Measurements from ENCODE around the gene GULP1.
A peak's percentile ranks its signal among the peaks of the same experiment; 100 is the strongest.

GULP1 gene

GRCh38 chr2:188345831-188346458, 54.3 kb downstream of the GULP1 start:
- no peak for DNase-seq
- TF ChIP-seq GATA1 (IDR thresholded peaks at IDR 0.05; ENCODE audit: low read depth, low read length) = no peak
- TF ChIP-seq POLR2A (IDR thresholded peaks at IDR 0.05; ENCODE audit: low read length) = no peak

DNA sequence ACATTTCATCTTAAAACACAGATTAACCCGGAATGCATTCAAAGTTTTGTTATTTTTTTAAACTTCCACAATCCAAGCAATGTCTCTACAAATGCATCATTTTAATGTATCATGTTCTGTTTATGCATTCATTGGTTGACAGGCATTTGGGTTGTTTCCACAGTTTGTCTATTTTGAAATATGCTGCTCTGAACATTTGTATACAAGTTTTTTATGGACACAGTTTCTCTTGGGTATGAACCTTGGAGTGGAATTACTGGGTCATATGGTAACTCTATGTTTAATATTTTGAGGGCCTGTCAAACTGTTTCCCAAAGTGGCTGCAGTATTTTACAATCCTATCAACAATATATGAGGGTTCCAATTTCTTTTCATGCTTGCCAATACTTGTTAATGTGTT, 57.3 kb downstream of the GULP1 start:
- no peak for DNase-seq
- no peak for TF ChIP-seq POLR2A (IDR thresholded peaks at IDR 0.05; ENCODE audit: low read length)
- TF ChIP-seq GATA1 (IDR thresholded peaks at IDR 0.05; ENCODE audit: low read depth, low read length) = no peak

GRCh38 chr2:188353282-188353681, 61.6 kb downstream of the GULP1 start:
- DNase-seq = no peak
- TF ChIP-seq GATA1 (IDR thresholded peaks at IDR 0.05; ENCODE audit: low read depth, low read length) (no peak), POLR2A (IDR thresholded peaks at IDR 0.05; ENCODE audit: low read length) (no peak)

- TF ChIP-seq POLR2A (IDR thresholded peaks at IDR 0.05; ENCODE audit: low read length) (no peak), GATA1 (IDR thresholded peaks at IDR 0.05; ENCODE audit: low read depth, low read length) (no peak)
- no peak for DNase-seq
These were observed 69.0 kb downstream of the GULP1 start for GRCh38 chr2:188360485-188361263.

- DNase-seq = no peak
- no peak for TF ChIP-seq POLR2A (IDR thresholded peaks at IDR 0.05; ENCODE audit: low read length)
These were observed 72.5 kb downstream of the GULP1 start for GRCh38 chr2:188364033-188364630.

GRCh38 chr2:188365058-188365641, 73.5 kb downstream of the GULP1 start:
- no peak for DNase-seq
- TF ChIP-seq POLR2A (IDR thresholded peaks at IDR 0.05; ENCODE audit: low read length) (no peak), GATA1 (IDR thresholded peaks at IDR 0.05; ENCODE audit: low read depth, low read length) (no peak)

DNA sequence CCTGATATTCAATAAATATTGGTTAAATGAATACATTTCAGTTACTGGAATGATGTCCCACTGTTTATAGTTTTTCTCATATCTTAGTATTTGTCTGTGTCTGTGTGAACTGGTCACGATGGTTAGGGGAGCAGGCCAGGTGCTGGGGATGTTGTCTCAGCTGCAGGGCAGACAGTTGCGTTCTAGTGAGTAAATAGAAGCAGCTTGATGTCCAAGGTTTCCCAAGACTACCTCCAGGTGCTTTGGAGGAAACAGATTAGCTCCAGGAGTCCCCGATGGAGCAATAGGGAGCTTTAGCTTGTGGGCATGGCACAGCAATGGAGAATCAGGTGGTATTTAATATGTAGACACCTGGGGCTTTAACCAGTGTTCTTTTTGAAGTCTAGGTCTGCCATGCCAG, 75.5 kb downstream of the GULP1 start:
- TF ChIP-seq POLR2A (IDR thresholded peaks at IDR 0.05; ENCODE audit: low read length) = no peak
- no peak for TF ChIP-seq GATA1 (IDR thresholded peaks at IDR 0.05; ENCODE audit: low read depth, low read length)

DNA sequence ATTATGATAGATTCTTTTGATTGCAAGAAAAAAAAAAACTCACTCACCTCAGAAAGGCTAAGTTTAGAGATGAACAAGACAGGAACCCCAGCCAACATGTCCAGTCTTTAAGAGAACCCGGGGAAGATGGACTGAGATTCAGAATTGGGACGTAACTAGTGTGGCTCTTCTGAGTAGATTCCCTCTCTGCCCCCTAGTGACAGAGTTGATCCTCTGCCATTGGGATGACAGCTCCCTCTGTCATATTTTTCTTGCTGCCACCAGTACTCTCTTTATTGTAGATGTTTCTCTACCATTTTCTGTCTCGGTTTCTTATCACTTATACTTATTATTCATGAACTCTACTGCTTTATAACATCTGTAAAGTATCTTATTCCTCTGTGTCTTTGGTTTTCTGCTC, 77.7 kb downstream of the GULP1 start:
- peak; percentile 27 to 57 for DNase-seq
- TF ChIP-seq POLR2A (IDR thresholded peaks at IDR 0.05; ENCODE audit: low read length) (no peak), GATA1 (IDR thresholded peaks at IDR 0.05; ENCODE audit: low read depth, low read length) (no peak)

More for the DNA sequence above, 75.5 kb downstream of the GULP1 start:
- no peak for DNase-seq

DNA sequence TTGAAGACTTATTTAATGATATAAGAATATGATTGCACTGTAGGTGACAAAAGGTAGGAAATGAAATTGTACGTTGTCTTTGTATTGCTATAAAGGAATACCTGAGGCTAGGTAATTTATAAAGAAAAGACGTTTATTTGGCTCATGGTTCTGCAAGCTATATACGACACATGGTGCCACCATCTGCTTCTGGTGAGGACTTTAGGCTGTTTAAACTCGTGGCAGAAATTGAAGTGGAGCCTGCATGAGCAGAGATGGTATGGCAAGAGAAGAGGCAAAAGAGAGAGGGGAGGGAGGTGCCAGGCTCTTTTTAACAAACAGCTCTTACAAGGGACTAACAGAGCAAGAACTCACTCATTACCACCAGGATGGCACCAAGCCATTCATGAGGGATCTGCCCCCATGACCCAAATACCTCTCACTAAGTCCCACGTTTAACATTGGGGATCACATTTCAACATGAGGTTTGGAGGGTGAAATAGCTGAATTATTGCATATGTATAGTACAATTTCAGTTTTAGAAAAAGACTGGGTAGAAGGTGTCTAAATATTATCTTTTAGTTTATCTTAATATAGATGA, 86.8 kb downstream of the GULP1 start:
- no peak for DNase-seq

GRCh38 chr2:188379748-188380147, 88.1 kb downstream of the GULP1 start:
- DNase-seq = no peak
- no peak for TF ChIP-seq GATA1 (IDR thresholded peaks at IDR 0.05; ENCODE audit: low read depth, low read length)
- TF ChIP-seq POLR2A (IDR thresholded peaks at IDR 0.05; ENCODE audit: low read length) = no peak

More for the DNA sequence above, 86.8 kb downstream of the GULP1 start:
- TF ChIP-seq POLR2A (IDR thresholded peaks at IDR 0.05; ENCODE audit: low read length) (no peak), GATA1 (IDR thresholded peaks at IDR 0.05; ENCODE audit: low read depth, low read length) (no peak)

DNA sequence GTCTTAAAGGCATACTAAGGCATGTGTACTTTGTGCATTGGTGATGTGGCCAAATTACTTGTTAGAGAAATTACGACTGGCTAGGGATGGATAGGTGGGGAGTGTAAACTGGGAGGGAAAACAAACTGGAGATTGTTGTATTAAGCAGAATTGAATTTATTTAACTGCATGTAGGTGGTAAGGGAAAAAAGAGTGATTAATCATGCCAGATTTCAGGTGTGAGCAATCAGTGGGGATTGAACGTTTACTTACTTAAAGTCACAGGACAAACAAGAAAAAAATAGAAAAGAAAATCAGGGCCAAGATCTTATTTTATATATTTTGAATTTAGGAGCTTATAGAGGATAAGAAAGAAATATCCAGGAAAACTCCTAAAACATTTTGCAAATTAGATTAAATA, 88.6 kb downstream of the GULP1 start:
- TF ChIP-seq GATA1 (IDR thresholded peaks at IDR 0.05; ENCODE audit: low read depth, low read length) = no peak
- no peak for TF ChIP-seq POLR2A (IDR thresholded peaks at IDR 0.05; ENCODE audit: low read length)
- no peak for DNase-seq

- TF ChIP-seq GATA1 (IDR thresholded peaks at IDR 0.05; ENCODE audit: low read depth, low read length) (no peak), POLR2A (IDR thresholded peaks at IDR 0.05; ENCODE audit: low read length) (no peak)
These were observed 89.9 kb downstream of the GULP1 start for GRCh38 chr2:188381614-188382013.

DNA sequence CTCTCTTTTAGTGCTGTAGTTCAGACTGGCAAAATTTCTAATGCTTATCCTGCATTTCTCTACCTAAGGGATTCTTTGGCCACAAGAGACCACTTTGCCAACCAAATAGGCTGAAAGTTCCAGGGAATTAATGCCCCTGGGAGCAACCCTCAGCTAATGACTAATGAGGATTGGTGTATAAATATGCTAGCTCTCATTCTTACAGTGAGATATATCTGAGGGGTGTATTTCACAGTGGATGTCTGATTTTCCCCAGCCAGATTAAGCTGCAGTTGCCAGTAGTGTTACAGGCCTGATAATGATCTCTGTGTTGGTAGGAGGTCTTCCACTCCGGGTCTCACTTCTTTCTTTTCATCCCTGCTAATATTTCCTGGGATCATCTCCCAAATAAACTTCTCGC, 90.4 kb downstream of the GULP1 start:
- no peak for DNase-seq
- TF ChIP-seq POLR2A (IDR thresholded peaks at IDR 0.05; ENCODE audit: low read length) (no peak), GATA1 (IDR thresholded peaks at IDR 0.05; ENCODE audit: low read depth, low read length) (no peak)

More at GRCh38 chr2:188381614-188382013, 89.9 kb downstream of the GULP1 start:
- no peak for DNase-seq

DNA sequence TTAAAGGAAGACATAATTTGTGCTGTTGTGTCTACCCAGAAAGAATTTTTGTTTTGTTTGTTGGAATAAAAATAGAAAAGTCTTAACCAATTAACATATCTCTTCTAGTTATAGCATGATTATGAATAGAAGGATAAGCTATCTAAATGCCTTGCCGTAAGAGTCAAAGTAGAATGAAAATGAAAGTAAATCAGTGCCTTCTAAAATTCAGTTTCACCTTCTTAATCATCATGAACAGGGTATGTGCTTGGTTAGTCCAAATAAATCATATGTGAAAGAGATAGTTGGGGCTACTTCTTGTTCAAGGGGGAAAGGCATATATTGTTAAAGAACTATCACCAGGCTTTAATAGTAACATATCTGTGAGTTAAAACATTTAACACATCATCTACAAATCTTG, 91.5 kb downstream of the GULP1 start:
- no peak for TF ChIP-seq GATA1 (IDR thresholded peaks at IDR 0.05; ENCODE audit: low read depth, low read length)
- TF ChIP-seq POLR2A (IDR thresholded peaks at IDR 0.05; ENCODE audit: low read length) = no peak
- DNase-seq = no peak

All from erythroblast (primary cell).